Measurements from ENCODE around the gene WWOX.

DNA sequence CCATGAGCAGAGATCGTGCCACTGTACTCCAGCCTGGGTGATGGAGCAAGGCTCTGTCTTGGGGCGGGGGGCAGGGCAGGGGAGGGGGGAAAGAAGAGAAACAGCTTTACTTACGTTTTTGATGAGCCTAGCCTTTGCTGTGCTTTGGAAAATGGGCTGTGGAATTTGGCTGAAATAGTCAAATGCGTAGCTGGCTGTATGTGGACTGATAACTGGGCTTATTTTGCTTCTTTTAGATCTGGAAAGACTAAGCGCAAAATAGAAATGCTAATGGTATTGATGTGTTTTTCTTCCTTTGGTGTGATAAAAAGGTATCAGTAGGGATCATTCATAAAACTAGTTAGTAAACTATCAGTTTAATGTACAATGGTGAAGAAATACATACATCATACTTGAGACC lies 346.4 kb downstream of the WWOX start:
- TF ChIP-seq, protein P1, sequence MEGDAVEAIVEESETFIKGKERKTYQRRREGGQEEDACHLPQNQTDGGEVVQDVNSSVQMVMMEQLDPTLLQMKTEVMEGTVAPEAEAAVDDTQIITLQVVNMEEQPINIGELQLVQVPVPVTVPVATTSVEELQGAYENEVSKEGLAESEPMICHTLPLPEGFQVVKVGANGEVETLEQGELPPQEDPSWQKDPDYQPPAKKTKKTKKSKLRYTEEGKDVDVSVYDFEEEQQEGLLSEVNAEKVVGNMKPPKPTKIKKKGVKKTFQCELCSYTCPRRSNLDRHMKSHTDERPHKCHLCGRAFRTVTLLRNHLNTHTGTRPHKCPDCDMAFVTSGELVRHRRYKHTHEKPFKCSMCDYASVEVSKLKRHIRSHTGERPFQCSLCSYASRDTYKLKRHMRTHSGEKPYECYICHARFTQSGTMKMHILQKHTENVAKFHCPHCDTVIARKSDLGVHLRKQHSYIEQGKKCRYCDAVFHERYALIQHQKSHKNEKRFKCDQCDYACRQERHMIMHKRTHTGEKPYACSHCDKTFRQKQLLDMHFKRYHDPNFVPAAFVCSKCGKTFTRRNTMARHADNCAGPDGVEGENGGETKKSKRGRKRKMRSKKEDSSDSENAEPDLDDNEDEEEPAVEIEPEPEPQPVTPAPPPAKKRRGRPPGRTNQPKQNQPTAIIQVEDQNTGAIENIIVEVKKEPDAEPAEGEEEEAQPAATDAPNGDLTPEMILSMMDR (IDR thresholded peaks at IDR 0.05), result no peak
- no peak for TF ChIP-seq POLR2A (IDR thresholded peaks at IDR 0.05)

All from right lobe of liver (tissue), 4 donors.